GM04504 (cell line): ENCODE measurements around the gene TBRG4.
"Not testable (repeated sequence)": the region's sequence is repeated elsewhere in the genome, so short reads cannot be mapped to it uniquely, and the experiment has no call there.

Experiments used
- DNase-seq: peaks from one replicate; pipeline ENCODE4 v3.0.0-alpha.2; 2012; ENCODE audit warnings: low read depth

Gene TBRG4

GRCh38 chr7:45117582-45117981, 6.1 kb upstream of the TBRG4 start:
- DNase-seq = no peak

- no peak for DNase-seq
These were observed 4.6 kb upstream of the TBRG4 start for GRCh38 chr7:45116048-45116447.

GRCh38 chr7:45114926-45115325, 3.4 kb upstream of the TBRG4 start:
- no peak for DNase-seq

- DNase-seq = not testable (repeated sequence)
These were observed 2.8 kb upstream of the TBRG4 start for GRCh38 chr7:45114257-45114656.

GRCh38 chr7:45112648-45113047, 1.2 kb upstream of the TBRG4 start:
- DNase-seq = no peak

GRCh38 chr7:45108863-45109262, 2.6 kb downstream of the TBRG4 start:
- DNase-seq = no peak

GRCh38 chr7:45107356-45107755, 4.1 kb downstream of the TBRG4 start:
- DNase-seq = no peak

GRCh38 chr7:45106820-45107219, 4.7 kb downstream of the TBRG4 start:
- DNase-seq = no peak

GRCh38 chr7:45105588-45106188, 5.8 kb downstream of the TBRG4 start:
- DNase-seq = no peak

- no peak for DNase-seq
These were observed 6.5 kb downstream of the TBRG4 start for GRCh38 chr7:45104844-45105587.

- DNase-seq = no peak
These were observed 7.3 kb downstream of the TBRG4 start for GRCh38 chr7:45103958-45104843.

GRCh38 chr7:45102785-45103712, 8.4 kb downstream of the TBRG4 start:
- no peak for DNase-seq

GRCh38 chr7:45101748-45102147, 9.7 kb downstream of the TBRG4 start:
- DNase-seq = no peak

GRCh38 chr7:45100761-45101480, 10.6 kb downstream of the TBRG4 start:
- no peak for DNase-seq

- DNase-seq = no peak
These were observed 11.4 kb downstream of the TBRG4 start for GRCh38 chr7:45099891-45100760.

GRCh38 chr7:45098983-45099839, 12.3 kb downstream of the TBRG4 start:
- no peak for DNase-seq

- no peak for DNase-seq
These were observed 18.6 kb downstream of the TBRG4 start for GRCh38 chr7:45092931-45093235.

GRCh38 chr7:45092100-45092930, 19.2 kb downstream of the TBRG4 start:
- DNase-seq = no peak
